ENCODE data around the gene HEPH.
"Not testable (repeated sequence)": the region's sequence is repeated elsewhere in the genome, so short reads cannot be mapped to it uniquely, and the experiment has no call there.

The HEPH gene

GRCh38 chrX:66232296-66232695 is 68.2 kb downstream of the HEPH start:
- no peak for DNase-seq (ENCODE audit: low read depth)

- DNase-seq (ENCODE audit: low read depth) = no peak
Observed at GRCh38 chrX:66233209-66233608, 69.2 kb downstream of the HEPH start.

- DNase-seq (ENCODE audit: low read depth) = not testable (repeated sequence)
Observed at GRCh38 chrX:66233904-66234303, 69.9 kb downstream of the HEPH start.

GRCh38 chrX:66255359-66255967 is 91.4 kb downstream of the HEPH start:
- no peak for DNase-seq (ENCODE audit: low read depth)

- DNase-seq (ENCODE audit: low read depth) = no peak
Observed at GRCh38 chrX:66262807-66263206, 98.8 kb downstream of the HEPH start.
